Activated CD8-positive, alpha-beta T cell treated with anti-CD3 and anti-CD28 coated beads, Interleukin-2, amount 10 ng/mL, durations not matched to agents 7 days and 5 days (primary cell): ENCODE results near the gene DOCK1. TPM values are rescaled to one million over a fixed set of nuclear protein-coding genes. Genes with fewer than 3 reads are reported as not detected.

Experiments used
- ATAC-seq: fragments of 150-1000 bp; cut with Tn5 transposase; one replicate; pipeline ENCODE4 v1.10.0; 2021; ENCODE audit warnings: moderate library complexity
- CTCF ChIA-PET: fragments of 350-600 bp; sonication (Branson Sonifier 250); formaldehyde crosslinking; loops from one replicate; lab custom pipeline; 2021; ENCODE audit warnings: antibody characterized with exemption; lab: Charles Lee
- POLR2A ChIA-PET: fragments of 350-600 bp; sonication (Branson Sonifier 250); formaldehyde crosslinking; loops from one replicate; lab custom pipeline; 2021; ENCODE audit warnings: antibody characterized with exemption; lab: Charles Lee
- DNase-seq: peaks from one replicate; pipeline ENCODE4 v3.0.0-alpha.2; 2020
- H3K27ac Mint-ChIP-seq: one replicate; pipeline ENCODE4 v1.8.0; 2021; ENCODE audit warnings: mild to moderate bottlenecking, mixed read lengths
- H3K27me3 Mint-ChIP-seq: one replicate; pipeline ENCODE4 v1.8.0; 2021; ENCODE audit warnings: low read depth, mixed read lengths
- H3K36me3 Mint-ChIP-seq: one replicate; pipeline ENCODE4 v1.8.0; 2021; ENCODE audit warnings: low read depth, mixed read lengths
- H3K4me1 Mint-ChIP-seq: one replicate; pipeline ENCODE4 v1.8.0; 2021; ENCODE audit warnings: low read depth, mixed read lengths
- H3K4me3 Mint-ChIP-seq: one replicate; pipeline ENCODE4 v1.8.0; 2021; ENCODE audit warnings: mild to moderate bottlenecking, mixed read lengths
- H3K9me3 Mint-ChIP-seq: one replicate; pipeline ENCODE4 v1.8.0; 2022; ENCODE audit warnings: mixed read lengths; ENCODE audit not compliant: insufficient read depth
- total RNA-seq, 2 experiments: library from RNA; stranded (reverse); gene quantifications; one replicate each; pipeline ENCODE4 v1.2.3, GENCODE V29; 2021

The DOCK1 gene
- total RNA-seq, 2 experiments from 2014 or later, result not detected

DNA sequence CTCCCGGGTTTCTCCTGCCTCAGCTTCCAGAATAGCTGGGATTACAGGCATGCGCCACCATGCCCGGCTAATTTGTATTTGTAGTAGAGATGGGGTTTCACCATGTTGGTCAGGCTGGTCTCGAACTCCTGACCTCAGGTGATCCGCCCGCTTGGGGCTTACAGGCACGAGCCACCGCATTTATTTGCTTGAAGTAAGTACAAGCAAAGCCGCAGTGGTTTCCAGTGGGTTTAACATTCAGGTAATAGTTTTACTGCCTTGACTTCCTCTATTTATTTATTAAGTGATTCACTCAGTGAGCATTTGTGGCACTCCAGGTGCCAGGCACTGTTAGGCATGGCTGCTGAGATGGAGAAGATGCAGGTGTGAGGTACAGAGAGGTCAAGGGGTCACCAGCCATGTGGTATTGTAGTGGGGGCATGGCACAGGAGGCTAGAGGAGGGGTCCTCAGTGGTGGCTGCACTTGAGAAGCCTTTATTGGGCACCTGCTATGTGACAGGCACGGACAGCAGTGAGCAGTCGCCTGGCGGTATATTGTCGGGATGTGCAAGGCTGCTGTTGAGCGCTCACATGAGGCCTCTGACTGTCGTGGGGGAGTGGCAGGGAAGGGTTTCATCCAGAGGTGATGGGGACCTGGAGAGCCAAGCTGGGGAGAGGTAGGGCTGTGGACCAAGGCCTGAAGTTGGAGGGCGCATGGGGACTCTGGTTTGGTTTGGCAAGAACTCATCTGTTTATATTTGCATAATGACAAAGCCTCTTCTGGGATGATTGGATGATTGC, 54.9 kb downstream of the DOCK1 start:
- peaks cover 7% of the 10 kb centered on the region for H3K9me3 Mint-ChIP-seq
- H3K36me3 Mint-ChIP-seq, result no peaks in the 10 kb centered on the region
- H3K4me3 Mint-ChIP-seq, result no peak overlapping the region
- ATAC-seq (no peak), DNase-seq (no peak)
- ChIA-PET CTCF (no interaction called here), POLR2A (no interaction called here)
- no peaks in the 10 kb centered on the region for H3K27me3 Mint-ChIP-seq
- H3K4me1 Mint-ChIP-seq, result no peaks in the 10 kb centered on the region
- H3K27ac Mint-ChIP-seq, result no peak overlapping the region

DNA sequence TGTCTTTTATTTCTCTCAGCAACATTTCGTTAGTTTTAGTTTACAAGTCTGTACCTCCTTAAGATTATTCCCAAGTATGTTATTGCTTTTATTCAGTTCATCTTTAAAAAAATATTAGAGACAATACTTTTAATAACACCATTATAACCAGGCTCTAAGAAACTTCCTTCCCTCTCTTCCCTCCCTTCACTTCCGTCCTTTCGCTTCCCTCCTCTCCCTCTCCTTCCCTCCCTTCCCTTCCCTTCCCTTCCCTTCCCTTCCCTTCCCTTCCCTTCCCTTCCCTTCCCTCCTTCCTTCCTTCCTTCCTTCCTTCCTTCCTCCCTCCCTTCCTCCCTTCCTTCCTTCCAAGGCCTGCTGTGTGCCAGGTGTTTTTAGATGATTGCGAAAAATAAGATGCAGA, 58.1 kb downstream of the DOCK1 start:
- H3K36me3 Mint-ChIP-seq, result no peaks in the 10 kb centered on the region
- POLR2A ChIA-PET, result no interaction called here
- peaks cover 7% of the 10 kb centered on the region for H3K9me3 Mint-ChIP-seq
- ATAC-seq (no peak), DNase-seq (no peak)
- H3K27me3 Mint-ChIP-seq, result no peaks in the 10 kb centered on the region
- H3K27ac Mint-ChIP-seq, result no peak overlapping the region
- CTCF ChIA-PET, result no interaction called here
- no peaks in the 10 kb centered on the region for H3K4me1 Mint-ChIP-seq
- no peak overlapping the region for H3K4me3 Mint-ChIP-seq

DNA sequence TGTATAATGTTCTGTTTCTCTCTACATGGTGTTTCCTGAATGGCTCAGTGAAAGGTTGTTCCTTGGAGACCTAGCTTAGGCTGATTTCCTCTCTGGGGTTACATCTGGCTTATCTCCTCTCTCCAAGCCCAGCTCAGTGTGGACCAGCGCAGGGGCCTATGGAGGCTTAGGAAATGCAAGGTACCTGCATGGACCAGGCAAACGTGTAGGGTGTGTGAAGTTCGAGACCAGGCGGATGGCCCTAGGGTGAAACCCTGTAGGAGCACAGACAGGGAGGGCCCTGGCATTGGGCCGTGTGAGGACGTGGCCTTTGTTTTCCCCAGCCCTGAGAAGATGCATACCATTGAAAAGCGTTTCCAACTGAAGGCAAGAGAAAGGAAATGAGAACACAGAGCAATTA, 59.0 kb downstream of the DOCK1 start:
- Mint-ChIP-seq H3K4me1 (no peaks in the 10 kb centered on the region), H3K4me3 (no peak overlapping the region), H3K9me3 (peaks cover under 1% of the 10 kb centered on the region), H3K27ac (no peak overlapping the region), H3K36me3 (no peaks in the 10 kb centered on the region), H3K27me3 (no peaks in the 10 kb centered on the region)
- DNase-seq (no peak), ATAC-seq (no peak)
- POLR2A ChIA-PET, result no interaction called here
- CTCF ChIA-PET, result no interaction called here

DNA sequence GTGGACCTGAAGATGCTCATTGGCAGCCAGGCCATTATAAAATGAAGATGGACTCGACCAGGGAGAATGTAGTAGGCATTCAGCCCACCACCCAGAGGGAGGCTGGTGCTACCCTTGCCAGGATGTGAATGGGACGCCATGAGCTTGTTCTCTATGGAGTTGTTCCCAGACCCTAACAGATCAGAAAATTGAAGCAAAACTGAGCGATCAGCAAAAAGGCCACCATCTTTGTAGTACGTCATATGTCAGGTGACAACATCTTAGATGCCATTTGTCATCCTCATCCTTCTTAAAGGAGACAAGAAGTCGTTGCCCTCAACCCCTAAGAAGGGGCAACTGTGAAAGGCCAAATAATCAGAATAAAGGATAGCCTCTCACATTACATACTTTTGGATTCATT, 61.7 kb downstream of the DOCK1 start:
- ChIA-PET POLR2A (no interaction called here), CTCF (no interaction called here)
- ATAC-seq (no peak), DNase-seq (no peak)
- Mint-ChIP-seq H3K4me1 (no peaks in the 10 kb centered on the region), H3K27me3 (no peaks in the 10 kb centered on the region), H3K4me3 (no peak overlapping the region), H3K9me3 (no peaks in the 10 kb centered on the region), H3K27ac (no peak overlapping the region), H3K36me3 (no peaks in the 10 kb centered on the region)

DNA sequence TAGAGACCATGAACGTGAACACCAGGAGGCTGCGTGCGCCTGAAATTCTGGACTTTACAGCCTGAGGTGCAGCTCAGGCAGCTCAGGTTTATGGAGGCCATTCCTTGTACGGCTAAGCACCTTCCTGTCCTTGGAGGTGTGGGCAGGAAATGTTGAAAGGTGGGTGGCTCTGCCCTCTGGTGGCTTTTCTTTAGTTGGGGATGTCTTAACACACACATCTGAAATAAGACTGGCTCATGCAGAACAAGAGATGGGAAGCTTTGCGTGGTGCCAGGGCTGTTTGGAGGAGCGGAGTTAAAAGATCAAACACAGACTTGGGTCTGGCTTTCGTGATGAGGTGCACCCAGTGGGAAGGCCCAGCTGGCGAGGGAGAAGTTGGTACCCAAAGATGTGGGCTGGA, 64.1 kb downstream of the DOCK1 start:
- ATAC-seq (no peak), DNase-seq (no peak)
- CTCF ChIA-PET, result interaction anchor here (0.6 kb wide), 1 partner anchor 30 kb away, joined by 3 read pairs; no protein-coding TSS in a partner anchor
- no peak overlapping the region for H3K4me3 Mint-ChIP-seq
- H3K27me3 Mint-ChIP-seq, result no peaks in the 10 kb centered on the region
- POLR2A ChIA-PET, result interaction anchor here (0.6 kb wide), 1 partner anchor 521 kb away, joined by 3 read pairs; no protein-coding TSS in a partner anchor
- no peaks in the 10 kb centered on the region for H3K4me1 Mint-ChIP-seq
- H3K9me3 Mint-ChIP-seq, result no peaks in the 10 kb centered on the region
- no peak overlapping the region for H3K27ac Mint-ChIP-seq
- no peaks in the 10 kb centered on the region for H3K36me3 Mint-ChIP-seq

DNA sequence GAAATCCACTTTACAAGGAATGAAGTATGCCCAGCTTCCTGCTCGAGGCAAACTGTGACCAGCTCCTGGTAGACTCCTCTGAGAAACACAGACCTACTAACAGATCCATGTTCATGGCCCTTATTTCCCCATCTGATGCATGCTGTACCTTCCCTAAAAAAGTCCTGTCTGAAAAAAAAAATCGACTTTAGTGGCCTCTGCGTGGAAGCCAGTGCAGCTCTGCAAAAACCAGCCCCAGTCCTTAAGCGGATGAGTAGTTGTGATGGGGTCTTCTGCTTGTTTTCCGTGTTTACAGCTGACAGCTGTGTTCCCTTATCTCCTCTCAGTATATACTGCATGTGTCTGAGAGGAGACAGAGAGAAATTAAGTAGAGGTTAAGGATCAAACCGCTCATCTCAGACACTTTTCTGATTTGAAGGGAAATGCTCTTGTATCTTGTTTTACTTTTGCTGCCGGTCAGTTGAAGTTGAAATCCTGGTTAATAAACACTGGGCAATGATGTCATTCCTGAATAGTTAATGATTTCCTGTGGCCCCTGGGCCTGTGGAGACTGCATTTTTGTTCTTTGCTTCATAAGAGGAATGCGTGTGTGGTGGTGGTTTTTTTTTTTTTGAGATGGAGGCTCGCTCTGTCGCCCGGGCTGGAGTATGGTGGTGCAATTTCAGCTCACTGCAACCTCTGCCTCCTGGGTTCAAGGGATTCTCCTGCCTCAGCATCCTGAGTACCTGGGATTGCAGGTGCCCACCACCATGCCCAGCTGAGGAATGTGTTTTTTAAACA, 67.6 kb downstream of the DOCK1 start:
- POLR2A ChIA-PET, result no interaction called here
- H3K36me3 Mint-ChIP-seq, result no peaks in the 10 kb centered on the region
- no peaks in the 10 kb centered on the region for H3K27me3 Mint-ChIP-seq
- CTCF ChIA-PET, result no interaction called here
- no peak overlapping the region for H3K4me3 Mint-ChIP-seq
- H3K9me3 Mint-ChIP-seq, result no peaks in the 10 kb centered on the region
- DNase-seq (no peak), ATAC-seq (no peak)
- no peaks in the 10 kb centered on the region for H3K4me1 Mint-ChIP-seq
- no peak overlapping the region for H3K27ac Mint-ChIP-seq

DNA sequence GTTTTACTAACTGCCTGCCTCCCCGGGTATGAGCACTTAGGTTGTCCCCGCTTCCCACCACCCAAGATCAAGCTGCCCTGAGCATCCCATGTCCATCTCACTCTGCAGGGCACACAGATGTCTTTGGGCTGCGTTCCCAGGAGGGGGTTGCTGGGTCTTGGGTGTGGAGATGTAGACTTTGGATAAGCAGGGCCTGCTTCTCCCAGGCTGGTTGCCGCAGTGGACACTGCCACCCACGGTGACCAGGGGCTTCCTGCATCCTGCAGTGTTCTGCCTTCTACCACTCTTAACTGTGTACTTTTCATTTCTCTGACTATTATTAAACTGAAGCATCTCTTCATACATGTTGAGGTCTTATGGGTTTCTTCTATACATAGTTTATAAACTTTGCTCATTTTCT, 70.0 kb downstream of the DOCK1 start:
- POLR2A ChIA-PET, result no interaction called here
- no peaks in the 10 kb centered on the region for H3K9me3 Mint-ChIP-seq
- no peaks in the 10 kb centered on the region for H3K27me3 Mint-ChIP-seq
- no peaks in the 10 kb centered on the region for H3K36me3 Mint-ChIP-seq
- no peaks in the 10 kb centered on the region for H3K4me1 Mint-ChIP-seq
- no peak overlapping the region for H3K27ac Mint-ChIP-seq
- DNase-seq, result no peak
- ATAC-seq, result no peak
- H3K4me3 Mint-ChIP-seq, result no peak overlapping the region
- CTCF ChIA-PET, result no interaction called here

DNA sequence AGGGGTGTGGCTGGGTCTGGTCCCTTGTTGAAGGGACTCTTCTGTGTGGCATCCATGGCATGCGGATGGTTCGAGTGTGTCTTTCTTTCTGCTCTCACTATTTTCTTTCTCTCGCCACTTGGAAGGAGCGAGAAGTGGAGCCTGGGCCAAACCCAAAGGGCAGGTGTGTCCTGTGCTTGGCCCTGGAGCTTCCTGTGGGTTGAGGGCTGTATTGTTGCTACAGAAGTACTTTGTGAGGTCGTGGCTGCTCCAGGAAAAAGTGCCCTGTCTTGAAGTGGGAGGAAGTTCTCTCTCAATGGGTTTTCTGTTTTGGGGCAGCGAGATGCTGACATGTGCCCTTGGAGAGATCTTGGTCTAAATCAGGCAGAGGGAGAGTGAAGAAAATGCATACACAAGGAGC, 72.0 kb downstream of the DOCK1 start:
- H3K36me3 Mint-ChIP-seq, result no peaks in the 10 kb centered on the region
- no peaks in the 10 kb centered on the region for H3K4me1 Mint-ChIP-seq
- H3K4me3 Mint-ChIP-seq, result no peak overlapping the region
- ATAC-seq (no peak), DNase-seq (no peak)
- H3K27me3 Mint-ChIP-seq, result no peaks in the 10 kb centered on the region
- no peaks in the 10 kb centered on the region for H3K9me3 Mint-ChIP-seq
- ChIA-PET POLR2A (no interaction called here), CTCF (no interaction called here)
- H3K27ac Mint-ChIP-seq, result no peak overlapping the region

DNA sequence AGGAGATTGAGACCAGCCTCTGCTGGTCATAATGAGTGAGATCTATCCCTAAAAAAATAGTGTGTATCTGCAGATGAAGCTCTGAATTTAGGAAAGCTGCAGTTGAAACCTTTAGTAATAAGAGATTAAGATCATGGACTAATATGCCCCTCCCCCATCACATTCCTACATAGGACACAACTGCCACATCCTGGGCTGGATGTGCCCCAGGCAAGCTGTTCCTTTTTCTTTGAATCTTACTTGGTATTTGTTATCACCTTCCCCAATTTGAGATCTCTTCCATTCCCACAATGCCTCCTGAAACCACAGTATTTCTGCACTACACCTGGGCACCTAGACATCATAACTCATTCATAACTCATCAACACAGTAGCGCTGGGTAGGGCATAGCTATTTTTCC, 74.1 kb downstream of the DOCK1 start:
- no peaks in the 10 kb centered on the region for H3K36me3 Mint-ChIP-seq
- H3K27ac Mint-ChIP-seq, result no peak overlapping the region
- DNase-seq, result no peak
- CTCF ChIA-PET, result no interaction called here
- ATAC-seq, result no peak
- POLR2A ChIA-PET, result no interaction called here
- no peaks in the 10 kb centered on the region for H3K4me1 Mint-ChIP-seq
- no peak overlapping the region for H3K4me3 Mint-ChIP-seq
- no peaks in the 10 kb centered on the region for H3K27me3 Mint-ChIP-seq
- no peaks in the 10 kb centered on the region for H3K9me3 Mint-ChIP-seq

DNA sequence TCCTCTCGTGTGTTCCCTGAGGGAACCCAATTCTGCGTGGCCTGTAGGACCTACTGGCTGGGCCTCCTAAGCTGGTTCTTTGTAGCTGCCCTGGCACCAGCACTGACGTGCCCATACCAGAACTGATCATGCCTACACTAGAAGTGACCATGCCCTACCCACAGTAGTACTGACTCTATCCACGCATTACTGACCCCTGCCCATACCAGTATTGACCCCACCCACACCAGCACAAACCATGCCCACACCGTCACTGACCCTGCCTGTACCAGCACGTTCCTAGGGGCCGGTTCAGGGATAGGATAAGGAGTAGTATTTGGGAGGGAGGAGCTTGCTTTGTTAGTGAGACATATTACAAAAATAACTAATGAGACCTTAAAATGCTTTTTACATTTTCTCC, 88.0 kb downstream of the DOCK1 start:
- no peak for DNase-seq
- Mint-ChIP-seq H3K27ac (no peak overlapping the region), H3K4me3 (no peak overlapping the region), H3K9me3 (peaks cover 5% of the 10 kb centered on the region), H3K36me3 (no peaks in the 10 kb centered on the region), H3K27me3 (no peaks in the 10 kb centered on the region), H3K4me1 (no peaks in the 10 kb centered on the region)
- ChIA-PET POLR2A (no interaction called here), CTCF (no interaction called here)
- no peak for ATAC-seq

DNA sequence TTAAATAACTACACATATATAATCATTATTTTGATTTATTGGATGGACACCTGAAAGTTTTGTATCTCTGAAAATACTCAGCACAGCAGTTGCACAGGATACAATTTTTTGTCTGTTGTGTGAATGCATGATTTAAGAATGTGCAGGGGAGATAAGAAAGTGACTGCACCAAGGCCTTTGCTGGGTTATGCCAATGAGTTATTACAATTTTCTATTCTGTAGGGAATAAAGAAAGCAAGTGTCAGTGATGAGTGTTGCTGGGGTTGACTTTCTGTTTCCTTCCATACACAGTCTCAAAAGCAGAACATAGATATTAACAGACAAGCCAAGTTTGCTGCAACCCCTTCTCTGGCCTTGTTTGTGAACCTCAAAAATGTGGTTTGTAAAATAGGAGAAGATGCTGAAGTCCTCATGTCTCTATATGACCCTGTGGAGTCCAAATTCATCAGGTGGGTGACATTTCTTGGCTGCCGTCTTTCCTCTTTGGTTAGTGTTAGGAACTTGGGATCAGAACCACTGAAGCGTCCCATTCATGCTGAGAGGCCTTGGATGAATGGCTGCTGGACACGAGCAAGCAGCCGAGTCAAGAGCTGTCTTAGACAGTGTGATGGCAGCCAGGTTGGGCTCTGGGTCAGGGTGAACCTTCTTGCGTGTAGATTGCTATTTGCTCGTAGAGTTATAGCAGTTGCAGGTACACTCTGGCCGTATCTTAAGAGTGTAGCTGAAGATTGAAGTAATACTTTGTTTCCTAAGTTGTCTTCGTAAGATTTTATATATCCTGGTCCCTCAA, 92.8 kb downstream of the DOCK1 start:
- no peak for DNase-seq
- H3K27me3 Mint-ChIP-seq, result no peaks in the 10 kb centered on the region
- no peaks in the 10 kb centered on the region for H3K4me1 Mint-ChIP-seq
- peaks cover 15% of the 10 kb centered on the region for H3K9me3 Mint-ChIP-seq
- POLR2A ChIA-PET, result no interaction called here
- H3K27ac Mint-ChIP-seq, result no peak overlapping the region
- H3K4me3 Mint-ChIP-seq, result no peak overlapping the region
- CTCF ChIA-PET, result no interaction called here
- ATAC-seq, result no peak
- H3K36me3 Mint-ChIP-seq, result no peaks in the 10 kb centered on the region

DNA sequence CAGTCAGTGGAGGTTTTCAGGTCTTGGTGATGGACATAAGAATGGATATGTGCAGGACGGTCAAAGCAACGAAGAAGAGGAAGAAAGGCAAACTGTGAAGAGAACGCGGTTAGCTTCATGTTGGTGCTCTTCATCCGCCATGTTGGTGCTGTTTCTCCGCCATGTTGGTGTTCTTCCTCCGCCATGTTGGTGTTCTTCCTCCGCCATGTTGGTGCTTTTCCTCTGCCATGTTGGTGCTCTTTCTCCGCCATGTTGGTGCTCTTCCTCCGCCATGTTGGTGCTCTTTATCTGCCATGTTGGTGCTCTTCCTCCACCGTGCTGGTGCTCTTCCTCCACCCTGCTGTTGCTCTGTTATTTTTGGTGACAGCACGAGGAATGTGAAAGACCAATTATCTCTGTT, 95.4 kb downstream of the DOCK1 start:
- POLR2A ChIA-PET, result no interaction called here
- DNase-seq, result no peak
- ATAC-seq, result no peak

More for the DNA sequence above, 95.4 kb downstream of the DOCK1 start:
- no peaks in the 10 kb centered on the region for H3K4me1 Mint-ChIP-seq
- no peaks in the 10 kb centered on the region for H3K36me3 Mint-ChIP-seq
- no peak overlapping the region for H3K27ac Mint-ChIP-seq
- CTCF ChIA-PET, result no interaction called here
- H3K27me3 Mint-ChIP-seq, result no peaks in the 10 kb centered on the region
- H3K4me3 Mint-ChIP-seq, result no peak overlapping the region
- peaks cover 13% of the 10 kb centered on the region for H3K9me3 Mint-ChIP-seq
